GM12875 (cell line): ENCODE measurements around the gene STAB2.
"Not testable (repeated sequence)": the region's sequence is repeated elsewhere in the genome, so short reads cannot be mapped to it uniquely, and the experiment has no call there.

Experiments
- H3K4me3 ChIP-seq: one replicate; pipeline ENCODE4 v1.5.1; 2011; ENCODE audit warnings: low read depth, low read length, control low read depth
- TF ChIP-seq, protein P1 (sequence below): IDR thresholded peaks from 2 replicates; pipeline ENCODE4 v1.5.1; 2011; ENCODE audit warnings: low read depth, mild to moderate bottlenecking, control low read depth, inconsistent platforms, low read length, moderate library complexity, borderline replicate concordance; ENCODE audit not compliant: insufficient read depth

Gene STAB2

DNA sequence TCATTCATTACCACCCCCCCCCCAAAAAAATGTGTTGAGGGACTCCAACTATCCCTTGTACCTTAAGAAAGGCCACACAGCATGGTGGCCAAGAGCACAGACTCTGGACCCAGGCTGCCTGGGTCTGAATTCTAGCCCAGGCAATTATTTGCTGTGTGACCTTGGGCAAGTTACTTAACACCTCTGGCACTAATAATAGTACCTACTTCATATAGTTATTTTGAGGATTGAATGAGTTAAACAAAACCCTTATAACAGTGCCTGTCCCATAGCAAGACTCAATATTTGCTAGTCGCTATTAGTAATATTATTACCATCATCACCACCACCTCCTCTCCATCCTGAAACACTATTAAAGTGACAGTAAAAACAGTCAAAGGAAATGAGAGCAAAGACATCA is 216.8 kb downstream of the STAB2 start:
- TF ChIP-seq, protein P1, sequence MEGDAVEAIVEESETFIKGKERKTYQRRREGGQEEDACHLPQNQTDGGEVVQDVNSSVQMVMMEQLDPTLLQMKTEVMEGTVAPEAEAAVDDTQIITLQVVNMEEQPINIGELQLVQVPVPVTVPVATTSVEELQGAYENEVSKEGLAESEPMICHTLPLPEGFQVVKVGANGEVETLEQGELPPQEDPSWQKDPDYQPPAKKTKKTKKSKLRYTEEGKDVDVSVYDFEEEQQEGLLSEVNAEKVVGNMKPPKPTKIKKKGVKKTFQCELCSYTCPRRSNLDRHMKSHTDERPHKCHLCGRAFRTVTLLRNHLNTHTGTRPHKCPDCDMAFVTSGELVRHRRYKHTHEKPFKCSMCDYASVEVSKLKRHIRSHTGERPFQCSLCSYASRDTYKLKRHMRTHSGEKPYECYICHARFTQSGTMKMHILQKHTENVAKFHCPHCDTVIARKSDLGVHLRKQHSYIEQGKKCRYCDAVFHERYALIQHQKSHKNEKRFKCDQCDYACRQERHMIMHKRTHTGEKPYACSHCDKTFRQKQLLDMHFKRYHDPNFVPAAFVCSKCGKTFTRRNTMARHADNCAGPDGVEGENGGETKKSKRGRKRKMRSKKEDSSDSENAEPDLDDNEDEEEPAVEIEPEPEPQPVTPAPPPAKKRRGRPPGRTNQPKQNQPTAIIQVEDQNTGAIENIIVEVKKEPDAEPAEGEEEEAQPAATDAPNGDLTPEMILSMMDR = no peak
- no peak overlapping the region for H3K4me3 ChIP-seq

DNA sequence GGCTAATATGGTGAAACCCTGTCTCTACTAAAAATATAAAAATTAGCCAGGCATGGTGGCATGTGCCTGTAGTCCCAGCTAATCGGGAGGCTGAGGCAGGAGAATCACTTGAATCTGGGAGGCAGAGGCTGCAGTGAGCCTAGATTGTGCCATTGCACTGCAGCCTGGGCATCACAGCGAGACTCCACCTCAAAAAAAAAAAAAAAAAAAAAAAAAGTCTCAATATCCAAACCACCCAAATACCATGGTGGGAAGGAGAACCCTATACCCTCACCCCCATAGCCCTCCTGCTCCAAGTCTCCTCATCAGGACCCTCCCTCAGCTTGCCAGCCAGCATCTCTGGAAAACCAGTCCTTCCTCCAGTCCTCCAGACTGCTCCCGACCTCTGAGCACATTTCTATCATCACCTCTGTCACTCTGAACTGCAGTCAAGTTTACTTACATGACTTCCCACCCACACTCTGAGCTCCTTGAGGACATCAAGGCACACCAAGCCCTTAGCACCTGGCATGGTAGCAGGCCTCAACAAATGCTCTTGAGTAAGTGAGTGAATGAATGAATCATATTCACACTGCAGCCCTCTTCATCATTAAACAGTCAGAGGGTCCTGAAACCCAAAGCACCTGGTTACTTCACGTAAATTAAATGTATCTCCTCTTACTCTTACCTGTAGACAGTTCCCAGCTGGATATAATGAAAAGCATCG is 218.7 kb downstream of the STAB2 start:
- TF ChIP-seq, protein P1 = no peak

DNA sequence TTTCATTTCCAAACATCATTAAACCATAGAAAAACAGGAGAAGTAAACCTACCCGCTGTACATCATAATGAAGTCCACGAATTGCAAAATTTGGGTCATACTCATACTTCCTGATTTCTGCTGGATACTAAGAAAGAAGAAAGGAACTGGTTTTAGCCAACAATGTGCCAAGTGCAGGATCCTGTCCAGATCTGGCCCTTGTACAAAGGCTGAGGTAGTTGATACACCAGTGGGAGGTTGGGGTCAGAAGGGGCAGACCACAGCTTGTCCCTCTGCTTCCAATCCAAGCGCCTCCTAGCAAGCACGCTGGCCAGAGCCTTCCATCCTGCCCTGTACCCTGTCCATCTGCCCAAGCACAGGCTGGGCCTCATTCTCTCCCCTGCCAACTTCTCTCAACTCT is 219.7 kb downstream of the STAB2 start:
- TF ChIP-seq, protein P1 = no peak
- H3K4me3 ChIP-seq = no peak overlapping the region

More for the DNA sequence above, 218.7 kb downstream of the STAB2 start:
- no peak overlapping the region for H3K4me3 ChIP-seq

DNA sequence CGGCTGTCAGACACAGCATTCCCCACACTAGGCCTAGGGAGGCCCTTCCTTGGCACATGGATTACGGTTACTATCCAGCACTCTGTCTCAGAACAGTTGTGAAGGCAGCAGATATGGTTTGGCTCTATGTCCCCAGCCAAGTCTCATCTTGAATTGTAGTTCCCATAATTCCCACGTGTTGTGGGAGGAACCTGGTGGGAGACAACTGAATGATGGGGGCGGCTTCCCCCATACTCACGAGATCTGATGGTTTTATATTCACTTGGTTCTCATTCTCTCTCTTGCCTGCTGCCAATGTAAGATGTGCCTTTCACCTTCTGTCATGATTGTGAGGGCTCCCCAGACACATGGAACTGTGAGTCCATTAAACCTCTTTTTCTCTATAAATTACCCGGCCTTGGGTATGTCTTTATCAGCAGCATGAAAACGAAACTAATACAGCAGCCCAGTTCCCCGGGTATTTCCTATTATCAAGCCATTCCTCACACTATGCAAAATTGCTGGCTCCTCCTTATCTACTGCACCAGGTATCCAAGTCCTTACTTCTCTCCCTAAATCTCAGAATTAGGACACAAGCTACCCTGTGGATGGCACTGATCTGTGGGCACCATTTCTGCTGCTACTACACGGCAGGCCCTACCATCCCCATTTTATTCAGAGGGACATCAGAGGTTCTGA is 220.6 kb downstream of the STAB2 start:
- no peak overlapping the region for H3K4me3 ChIP-seq
- TF ChIP-seq, protein P1 = no peak

DNA sequence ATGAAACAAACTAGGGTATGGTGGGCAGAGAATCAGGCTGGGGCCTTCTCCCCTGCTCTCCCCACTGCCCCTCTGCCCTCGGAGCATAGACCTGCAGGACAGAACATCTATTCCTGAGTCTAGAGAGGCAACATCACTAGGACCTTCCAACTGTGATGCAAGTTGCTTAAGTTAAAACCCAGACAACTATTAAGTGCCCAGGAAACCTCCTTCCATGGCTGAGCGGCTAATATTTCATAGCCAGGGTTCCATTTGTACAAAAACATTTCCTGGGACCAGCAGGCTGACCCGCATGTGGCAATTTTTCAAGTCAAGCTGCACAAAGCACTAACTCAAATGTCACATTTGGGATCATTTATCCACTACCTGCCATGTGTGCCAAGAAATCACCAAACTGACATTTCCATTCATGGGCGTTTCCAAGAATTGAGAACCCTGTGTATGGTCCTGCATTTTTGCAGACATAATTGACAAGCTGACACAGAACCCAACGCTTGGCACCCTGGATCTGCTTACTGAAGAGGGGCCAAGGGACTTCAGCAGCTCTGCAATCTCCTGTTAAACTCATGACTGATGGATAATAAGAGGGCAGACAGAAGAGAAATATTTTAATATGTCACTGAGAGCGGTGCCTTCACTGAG is 221.3 kb downstream of the STAB2 start:
- no peak overlapping the region for H3K4me3 ChIP-seq
- TF ChIP-seq, protein P1 = no peak

DNA sequence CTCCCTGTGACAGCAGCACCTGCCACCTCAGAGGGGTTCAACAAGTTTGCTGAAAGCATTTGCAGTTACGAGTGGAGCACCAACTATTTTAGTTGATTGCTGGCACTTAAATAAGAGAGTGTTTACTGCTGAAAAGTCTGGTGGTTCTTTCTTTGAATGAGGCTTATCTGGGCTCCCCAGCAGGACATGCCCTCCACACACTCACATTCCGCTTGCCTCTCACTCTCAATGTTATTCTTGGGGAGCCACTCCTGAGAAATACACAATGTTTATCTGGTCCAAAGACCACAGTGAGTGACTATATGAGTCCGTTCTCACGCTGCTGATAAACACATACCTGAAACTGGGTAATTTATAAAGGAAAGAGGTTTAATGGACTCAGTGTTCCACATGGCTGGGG is 222.1 kb downstream of the STAB2 start:
- H3K4me3 ChIP-seq = no peak overlapping the region
- TF ChIP-seq, protein P1 = no peak

DNA sequence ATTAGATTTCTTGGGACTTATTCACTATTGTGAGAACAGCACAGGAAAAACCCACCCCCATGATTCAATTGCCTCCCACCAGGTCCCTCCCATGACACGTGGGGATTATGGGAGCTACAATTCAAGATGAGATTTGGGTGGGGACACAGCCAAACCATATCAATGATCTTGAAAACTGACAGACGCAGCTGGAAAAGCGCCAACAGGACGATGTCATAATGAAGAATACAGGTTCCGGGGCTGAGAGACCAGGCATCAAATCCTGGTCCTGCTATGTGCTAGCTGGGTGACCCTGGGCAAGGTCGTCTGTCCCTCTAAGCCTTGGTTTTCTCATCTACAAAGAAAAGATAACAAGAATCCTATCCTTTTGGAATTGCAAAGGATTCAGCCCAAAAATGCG is 222.6 kb downstream of the STAB2 start:
- H3K4me3 ChIP-seq = not testable (repeated sequence)
